Prostate gland (tissue), 2 donors: ENCODE data around the gene CROCC. TPM values are rescaled to one million over a fixed set of nuclear protein-coding genes. Genes with fewer than 3 reads are reported as not detected.

Experiments
- DNase-seq: peaks from one replicate; pipeline ENCODE4 v3.0.0-alpha.2; 2019; ENCODE audit warnings: low spot score
- H3K27ac ChIP-seq, 2 donors: fragments of 200-600 bp; sonication (generic); 2 replicates each; pipeline ENCODE4 v1.5.1; 2017 to 2019
- H3K27me3 ChIP-seq: fragments of 200-600 bp; sonication (generic); replicated peaks from 2 replicates; pipeline ENCODE4 v1.5.1; 2019; ENCODE audit not compliant: insufficient read depth
- H3K36me3 ChIP-seq, 2 donors: fragments of 200-600 bp; sonication (generic); 1 replicate in 1 of 2; 2 replicates in 1 of 2; pipeline versions ENCODE4 v1.5.1 to v1.8.1; 2017 to 2019
- H3K4me1 ChIP-seq: fragments of 200-600 bp; sonication (generic); replicated peaks from 2 replicates; pipeline ENCODE4 v1.5.1; 2019
- H3K4me3 ChIP-seq, 2 donors: fragments of 200-600 bp; sonication (generic); 2 replicates each; pipeline ENCODE4 v1.5.1; 2017 to 2019
- H3K9me3 ChIP-seq: fragments of 200-600 bp; sonication (generic); 2 replicates; pipeline ENCODE4 v1.5.1; 2017
- CTCF ChIP-seq, 4 experiments: fragments of 200-600 bp in 2 of 4; fragments of 450-650 bp in 2 of 4; sonication (generic) in 2 of 4; IDR thresholded peaks; 1 replicate in 3 of 4; 2 replicates in 1 of 4; pipeline ENCODE4 v1.5.1; 2016 to 2019; ENCODE audit warnings: antibody characterized with exemption in 4 of 4, mild to moderate bottlenecking in 2 of 4, moderate library complexity in 2 of 4
- POLR2A ChIP-seq: fragments of 450-650 bp; IDR thresholded peaks from one replicate; pipeline ENCODE4 v1.6.1; 2016; ENCODE audit warnings: antibody characterized with exemption, mild to moderate bottlenecking
- POLR2AphosphoS5 ChIP-seq: sonication (generic); formaldehyde crosslinking; IDR thresholded peaks from one replicate; pipeline ENCODE4 v1.6.1; 2017; ENCODE audit warnings: antibody characterized with exemption
- WGBS: methylation state at CpG from one replicate; pipeline ENCODE4 v1.1.5; 2018; 5-methylcytosine and 5-hydroxymethylcytosine counted together
- intact Hi-C: fragments of 100-400 bp; cut with DNase I; formaldehyde crosslinking; loops from one replicate; pipeline ENCODE4 v1.14.2; 2022
- total RNA-seq, 2 donors: library from RNA; depleted of rRNA; stranded (reverse); fragments of >200 nt; gene quantifications; one replicate each; pipeline ENCODE4 v1.1.0, GENCODE V29; 2016

The CROCC gene
- total RNA-seq, 2 donors from 2014 or later: 19.6 to 68.7 TPM

GRCh38 chr1:16981269-16981849 lies 59.6 kb downstream of the CROCC start:
- no peaks in the 10 kb centered on the region for H3K27me3 ChIP-seq
- no peak overlapping the region for H3K27ac ChIP-seq
- no peaks in the 10 kb centered on the region for H3K4me1 ChIP-seq
- H3K9me3 ChIP-seq: no peaks in the 10 kb centered on the region
- DNase-seq: no peak
- H3K4me3 ChIP-seq: no peak overlapping the region
- TF ChIP-seq CTCF (IDR thresholded peaks at IDR 0.05) (no peak), POLR2A (no peak), POLR2AphosphoS5 (no peak)
- intact Hi-C loops: no loop called here
- WGBS: 92% methylated on average over 10 of the region's 10 CpGs
- H3K36me3 ChIP-seq: no peaks in the 10 kb centered on the region

GRCh38 chr1:16982902-16983301 lies 61.2 kb downstream of the CROCC start:
- H3K27ac ChIP-seq: no peak overlapping the region
- TF ChIP-seq POLR2A (no peak), POLR2AphosphoS5 (no peak)
- no peaks in the 10 kb centered on the region for H3K36me3 ChIP-seq
- no peaks in the 10 kb centered on the region for H3K4me1 ChIP-seq
- H3K27me3 ChIP-seq: no peaks in the 10 kb centered on the region
- no peak overlapping the region for H3K4me3 ChIP-seq
- no peak for DNase-seq
- intact Hi-C loops: no loop called here
- WGBS: 87% methylated on average over 11 of the region's 11 CpGs
- no peaks in the 10 kb centered on the region for H3K9me3 ChIP-seq

DNA sequence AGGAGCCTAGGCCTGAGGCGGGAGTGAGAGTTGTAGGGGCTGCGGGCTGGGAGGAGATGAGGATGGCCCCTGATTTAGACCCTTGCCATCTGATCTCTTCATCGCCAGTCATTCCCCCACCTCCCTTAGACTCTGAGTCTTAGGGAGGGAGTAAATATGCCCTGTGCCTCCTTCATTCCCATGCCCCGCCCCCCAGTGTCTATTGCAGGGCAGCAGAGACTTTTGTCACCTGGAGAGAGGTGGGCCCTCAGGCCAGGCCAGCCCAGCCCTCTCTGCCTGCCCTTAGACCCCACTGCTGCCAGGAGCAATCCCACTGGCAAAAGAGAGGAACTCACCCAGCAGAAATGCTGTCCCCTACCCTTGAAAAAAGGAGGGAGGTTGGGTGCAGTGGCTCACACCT lies 61.9 kb downstream of the CROCC start:
- no peaks in the 10 kb centered on the region for H3K36me3 ChIP-seq
- DNase-seq: no peak
- TF ChIP-seq POLR2AphosphoS5 (no peak), CTCF (IDR thresholded peaks at IDR 0.05) (no peak), POLR2A (no peak)
- intact Hi-C loops: no loop called here
- no peak overlapping the region for H3K4me3 ChIP-seq
- H3K4me1 ChIP-seq: no peaks in the 10 kb centered on the region
- no peaks in the 10 kb centered on the region for H3K9me3 ChIP-seq
- H3K27ac ChIP-seq: no peak overlapping the region
- H3K27me3 ChIP-seq: no peaks in the 10 kb centered on the region
- 93% methylated on average over 4 of the region's 4 CpGs for WGBS

DNA sequence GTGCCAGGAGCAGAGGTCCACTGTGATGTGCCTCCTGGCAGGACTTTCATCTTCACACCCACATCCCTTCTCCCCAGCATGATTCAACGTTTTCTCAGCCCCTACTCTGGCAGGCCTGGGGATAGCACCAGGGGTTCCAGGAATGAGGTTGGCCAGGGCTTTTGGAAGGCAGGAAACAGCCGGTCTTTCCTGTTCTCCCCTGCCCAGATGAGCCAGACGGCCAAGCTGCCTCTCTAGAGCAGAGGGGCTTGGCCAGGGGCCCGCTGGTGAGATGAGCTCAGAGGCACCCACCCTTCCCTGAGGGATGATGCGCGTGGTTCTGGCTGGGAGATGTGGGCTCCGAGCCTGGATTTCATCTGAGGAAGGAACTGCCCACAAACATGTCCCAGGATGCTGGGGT lies 63.0 kb downstream of the CROCC start:
- Histone ChIP-seq H3K36me3 (no peaks in the 10 kb centered on the region), H3K27me3 (no peaks in the 10 kb centered on the region), H3K27ac (no peak overlapping the region), H3K4me1 (no peaks in the 10 kb centered on the region), H3K4me3 (no peak overlapping the region), H3K9me3 (no peaks in the 10 kb centered on the region)
- DNase-seq: peak; percentile 47
- TF ChIP-seq POLR2A (no peak), CTCF (IDR thresholded peaks at IDR 0.05) (no peak), POLR2AphosphoS5 (peak; percentile 49)
- WGBS: 7% methylated on average over 7 of the region's 7 CpGs
- intact Hi-C loops: no loop called here

- Histone ChIP-seq H3K36me3 (no peaks in the 10 kb centered on the region), H3K27me3 (no peaks in the 10 kb centered on the region), H3K4me1 (no peaks in the 10 kb centered on the region), H3K27ac (no peak overlapping the region), H3K4me3 (no peak overlapping the region), H3K9me3 (no peaks in the 10 kb centered on the region)
- TF ChIP-seq POLR2A (no peak), CTCF (IDR thresholded peaks at IDR 0.05) (no peak), POLR2AphosphoS5 (no peak)
- intact Hi-C loops: no loop called here
- no peak for DNase-seq
- 89% methylated on average over 15 of the region's 19 CpGs for WGBS
These were observed 64.4 kb downstream of the CROCC start for GRCh38 chr1:16986113-16986512.
